HUDEP-2 (cell line): ENCODE data around the gene ATP5F1E.

Experiments used
- DNase-seq, 76 experiments: peaks; one replicate each; lab custom pipeline; 2025; ENCODE audit not compliant: unreplicated experiment in 76 of 76; lab: John Stamatoyannopoulos, UW

Gene ATP5F1E

GRCh38 chr20:59007665-59008511 is 24.2 kb downstream of the ATP5F1E start:
- DNase-seq = no peak

GRCh38 chr20:59006864-59007664 is 25.1 kb downstream of the ATP5F1E start, which contains the start of gene CTSZ:
CTSZ (minus strand) TSS chr20:59007254; CDS start chr20:59007128, 126 bp downstream.
- peak in 43 of 76 experiments; percentile 5 to 66 (median 34) for DNase-seq

GRCh38 chr20:59006167-59006863 is 25.8 kb downstream of the ATP5F1E start:
- peak in 2 of 76 experiments; percentile 3 to 5 for DNase-seq

GRCh38 chr20:59005523-59006166 is 26.5 kb downstream of the ATP5F1E start:
- DNase-seq = no peak

GRCh38 chr20:59004763-59005522 is 27.2 kb downstream of the ATP5F1E start:
- peak in 7 of 76 experiments; percentile 5 to 32 (median 14) for DNase-seq

GRCh38 chr20:59004493-59004762 is 27.7 kb downstream of the ATP5F1E start:
- DNase-seq = no peak

GRCh38 chr20:59003836-59004492 is 28.2 kb downstream of the ATP5F1E start:
- DNase-seq = no peak

GRCh38 chr20:59002874-59003399 is 29.2 kb downstream of the ATP5F1E start:
- no peak for DNase-seq

GRCh38 chr20:59002388-59002787 is 29.7 kb downstream of the ATP5F1E start:
- no peak for DNase-seq

GRCh38 chr20:59001449-59002171 is 30.5 kb downstream of the ATP5F1E start:
- no peak for DNase-seq

GRCh38 chr20:59001068-59001448 is 31.1 kb downstream of the ATP5F1E start:
- DNase-seq = no peak

- no peak for DNase-seq
Measured at GRCh38 chr20:59000326-59000725, 31.8 kb downstream of the ATP5F1E start.

GRCh38 chr20:58998656-58999055 is 33.5 kb downstream of the ATP5F1E start:
- no peak for DNase-seq

GRCh38 chr20:58997141-58997770 is 34.9 kb downstream of the ATP5F1E start:
- no peak for DNase-seq

GRCh38 chr20:58996226-58996611 is 35.9 kb downstream of the ATP5F1E start:
- DNase-seq = no peak

- DNase-seq = no peak
Measured at GRCh38 chr20:58995461-58996225, 36.5 kb downstream of the ATP5F1E start.

- DNase-seq = no peak
Measured at GRCh38 chr20:58994390-58995159, 37.6 kb downstream of the ATP5F1E start.
